Stimulated activated CD4-positive, alpha-beta T cell treated with anti-CD3 and anti-CD28 coated beads, Interleukin-15, amount 100 ng/mL, for 48 hours (primary cell): ENCODE data around the gene TMEM107.

Experiments
- DNase-seq, 2 donors: peaks; one replicate each; pipeline ENCODE4 v3.0.0-alpha.2; 2020; ENCODE audit warnings: low read depth in 2 of 2

Gene TMEM107

DNA sequence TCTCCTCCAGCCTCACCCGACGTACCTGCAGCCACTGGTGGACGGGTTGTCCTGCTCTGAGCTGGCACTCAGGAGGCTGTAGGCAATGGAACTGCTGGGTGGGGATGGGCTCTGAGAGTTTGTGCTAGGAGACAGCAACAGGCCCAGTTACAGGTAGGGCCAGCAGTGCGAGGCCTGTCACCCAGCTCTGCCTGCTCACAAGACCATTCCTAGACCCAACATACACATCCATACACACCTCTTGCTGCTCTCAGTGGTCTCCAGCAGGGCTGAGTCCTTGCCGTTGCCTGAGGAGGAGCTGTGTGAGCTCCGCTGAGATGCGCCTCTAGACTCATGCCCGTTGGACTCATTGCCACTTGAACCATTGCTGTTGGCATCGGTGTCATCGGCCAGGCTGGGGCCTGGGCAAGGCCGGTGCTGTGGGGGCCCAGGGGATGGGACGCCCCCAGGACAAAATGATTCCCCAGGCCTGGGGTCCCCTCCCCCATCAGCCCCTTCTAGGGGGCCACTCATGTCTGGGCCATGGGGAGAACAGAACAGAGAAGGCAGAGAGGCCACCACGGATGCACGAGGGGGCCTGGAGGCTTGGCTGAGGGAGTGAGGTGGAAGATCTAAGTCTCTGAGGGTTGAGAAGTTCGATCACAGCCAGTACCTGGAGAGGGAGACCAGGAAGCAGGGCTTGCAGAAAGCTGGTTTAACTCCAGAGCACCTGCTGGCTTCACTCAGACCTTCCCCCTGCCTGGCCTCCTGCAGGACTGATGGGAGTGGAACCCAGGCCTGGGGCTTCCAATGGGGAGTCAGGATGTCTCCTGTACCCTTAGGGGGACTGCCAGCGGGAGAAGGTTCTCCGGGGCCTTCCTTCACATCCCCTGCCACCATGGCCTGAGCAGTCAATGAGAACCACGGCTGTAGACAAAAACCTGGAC, 25.7 kb downstream of the TMEM107 start:
- DNase-seq = no peak

DNA sequence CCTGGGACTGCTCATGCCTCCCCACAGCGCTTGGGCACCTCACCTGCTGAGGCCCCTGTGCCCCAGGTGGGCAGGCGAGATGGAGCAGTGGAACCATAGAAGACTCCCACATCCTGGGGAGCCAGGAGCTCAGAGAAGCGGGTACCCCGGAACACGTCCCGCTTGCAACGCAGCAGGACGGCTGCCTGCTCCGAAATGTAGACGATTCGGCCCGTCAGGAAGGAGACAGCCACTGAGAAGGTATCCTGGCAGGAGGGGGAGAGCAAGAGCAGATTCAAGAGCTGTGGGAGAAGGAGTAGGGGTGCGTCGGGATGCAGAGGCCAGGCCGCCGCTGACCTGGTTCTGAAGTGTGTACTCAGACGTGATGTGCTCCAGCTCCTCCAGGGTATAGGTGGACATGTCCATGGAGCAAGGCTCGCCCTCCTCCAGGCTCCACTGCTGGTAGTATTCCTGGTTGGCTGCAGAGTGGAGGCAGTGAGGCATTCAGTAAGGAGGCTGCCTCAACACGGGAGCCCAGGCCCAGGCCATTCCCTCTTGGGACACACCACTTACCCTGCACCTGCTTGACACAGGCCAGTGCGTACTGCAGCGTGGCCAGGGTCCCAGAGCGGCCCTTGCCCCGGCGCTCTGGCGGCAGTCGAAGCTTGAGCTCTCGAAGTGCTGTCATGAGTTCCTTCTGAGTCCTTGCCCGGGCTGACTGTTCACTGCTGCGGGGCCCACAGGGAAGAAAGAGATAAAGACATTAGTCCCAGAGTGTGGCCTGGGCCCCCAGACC, 26.6 kb downstream of the TMEM107 start:
- DNase-seq = no peak

DNA sequence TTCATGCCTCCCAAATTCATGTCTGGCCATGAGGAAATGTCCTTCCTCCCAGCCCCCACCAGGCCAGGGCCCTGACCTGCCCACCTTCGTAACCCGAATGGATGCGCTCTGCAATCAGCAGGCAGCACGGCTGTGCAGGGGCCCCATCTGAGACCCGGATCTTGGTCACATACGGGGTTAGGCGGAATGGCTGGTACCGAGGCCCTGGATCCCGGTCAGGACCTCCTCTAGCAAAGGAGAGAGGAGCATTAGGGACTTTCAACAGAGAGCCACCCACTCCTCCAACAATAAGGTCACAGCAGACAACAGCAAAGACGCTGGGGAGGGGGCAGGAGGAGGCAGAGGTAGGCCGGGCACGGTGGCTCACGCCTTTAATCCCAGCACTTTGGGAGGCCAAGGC, 27.6 kb downstream of the TMEM107 start:
- DNase-seq = no peak

DNA sequence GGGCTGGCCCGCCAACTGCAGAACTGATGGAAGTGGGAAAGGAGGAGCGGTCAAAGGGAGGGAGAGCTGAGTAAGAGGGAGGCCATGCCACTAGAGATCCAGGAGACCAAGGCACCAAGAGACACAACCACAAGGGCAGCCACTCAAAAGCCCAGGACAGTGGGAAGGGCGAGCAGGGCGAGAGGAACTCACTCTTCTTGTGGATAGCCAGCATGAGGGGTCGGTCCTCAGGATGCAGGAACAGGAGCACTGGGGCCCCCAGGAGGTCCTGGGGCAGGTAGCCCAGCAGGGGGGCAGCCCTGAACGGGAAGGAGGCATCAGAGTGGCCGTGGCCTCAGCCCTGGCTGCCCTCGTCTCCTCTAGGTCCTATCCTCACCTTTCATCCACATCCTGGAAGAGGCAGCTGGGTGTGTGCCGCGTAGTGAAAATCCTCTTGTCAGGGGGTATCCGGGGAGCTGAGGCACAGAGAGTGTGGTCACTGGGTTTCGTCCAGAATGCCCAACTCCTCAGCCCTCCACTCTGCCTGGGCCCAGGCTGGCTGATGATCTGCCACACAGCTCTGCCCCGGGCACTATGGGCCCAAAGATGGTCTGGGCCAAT, 28.3 kb downstream of the TMEM107 start:
- DNase-seq = no peak

DNA sequence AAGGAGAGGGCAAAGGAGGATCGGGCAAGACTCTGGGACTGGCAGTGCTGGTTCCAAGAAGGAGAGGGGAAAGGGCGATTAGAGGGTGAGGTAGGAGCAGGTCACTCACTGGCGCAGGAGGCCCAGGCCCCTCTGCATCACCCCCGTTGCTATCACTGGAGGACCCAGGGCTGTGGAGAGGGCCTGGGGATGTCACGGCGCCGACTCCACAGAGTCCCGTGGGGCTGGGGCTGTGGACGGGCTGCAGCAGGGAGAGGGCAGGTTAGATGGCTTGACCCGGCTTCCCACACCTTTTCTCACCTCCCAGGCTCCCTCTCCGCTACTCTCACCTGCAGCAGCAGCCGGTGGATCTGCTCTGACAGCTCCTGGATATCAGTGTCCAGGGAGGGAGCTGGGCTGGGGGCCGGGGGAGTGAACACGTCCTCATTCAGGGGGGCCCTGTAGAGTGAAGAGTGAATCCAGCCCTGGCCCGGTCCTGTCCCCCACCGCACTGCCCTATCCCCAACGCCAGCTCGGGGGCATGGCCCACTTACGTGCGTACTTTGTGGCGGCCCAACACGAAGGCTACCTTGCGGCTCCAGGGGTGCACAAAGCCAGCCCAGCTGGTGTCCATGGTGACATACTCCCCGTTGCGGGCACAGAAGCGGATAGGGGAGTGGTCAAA, 28.9 kb downstream of the TMEM107 start:
- DNase-seq = no peak

DNA sequence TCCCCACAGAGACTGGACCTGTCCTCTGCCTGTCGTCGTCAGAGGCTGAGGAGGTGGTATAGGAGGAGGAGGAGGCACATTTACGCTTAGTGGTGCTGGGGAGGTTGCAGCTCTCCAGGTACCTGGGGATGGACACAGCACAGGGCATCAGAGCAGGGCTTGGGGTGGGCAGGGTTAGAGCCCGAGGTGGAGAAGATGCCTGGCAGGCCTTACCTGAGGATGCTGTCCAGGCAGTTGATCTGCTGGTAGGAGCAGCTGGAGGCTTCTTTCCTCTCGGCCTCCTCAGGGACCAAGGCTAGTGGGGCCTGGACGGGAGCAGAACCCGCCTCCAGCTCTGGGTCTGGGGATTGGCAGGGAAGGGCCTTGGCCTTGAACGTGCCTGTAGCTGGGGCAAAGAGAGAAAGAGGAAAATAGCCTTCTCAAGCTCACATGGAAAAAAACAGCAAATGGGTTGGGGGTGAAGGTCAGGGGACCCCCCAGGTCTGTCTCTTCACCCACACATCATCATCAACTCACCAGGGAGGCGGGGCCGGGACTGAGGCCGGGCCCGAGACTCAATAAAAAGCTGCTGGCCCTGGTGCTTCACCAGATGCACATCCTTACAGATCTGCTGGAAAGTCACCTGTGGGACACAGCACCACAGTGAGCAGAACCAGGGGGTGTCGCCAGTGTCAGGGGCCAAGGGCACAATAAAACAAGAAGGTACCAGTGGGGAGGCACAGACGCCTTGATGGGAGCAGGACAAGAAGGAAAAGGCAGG, 29.6 kb downstream of the TMEM107 start:
- DNase-seq = no peak

DNA sequence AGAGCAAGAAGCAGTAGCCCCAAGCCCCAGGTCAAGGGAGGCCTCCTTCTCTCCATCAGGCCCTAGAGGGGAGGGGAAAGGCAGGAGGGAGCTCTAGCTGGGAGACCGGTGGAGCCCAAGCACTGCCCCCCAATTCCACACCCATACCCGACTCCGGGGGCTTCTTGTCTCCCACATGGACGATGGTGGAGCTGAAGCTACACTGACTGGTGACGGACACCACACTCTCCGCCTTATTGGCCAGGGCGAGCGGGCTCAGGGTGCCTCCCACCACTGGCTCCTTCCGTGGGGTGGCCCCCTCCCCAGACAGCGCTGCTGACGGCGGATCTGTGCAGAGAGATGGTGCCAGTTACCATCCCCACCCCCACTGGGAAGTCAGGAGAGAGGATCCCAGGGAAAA, 30.4 kb downstream of the TMEM107 start:
- DNase-seq = no peak

DNA sequence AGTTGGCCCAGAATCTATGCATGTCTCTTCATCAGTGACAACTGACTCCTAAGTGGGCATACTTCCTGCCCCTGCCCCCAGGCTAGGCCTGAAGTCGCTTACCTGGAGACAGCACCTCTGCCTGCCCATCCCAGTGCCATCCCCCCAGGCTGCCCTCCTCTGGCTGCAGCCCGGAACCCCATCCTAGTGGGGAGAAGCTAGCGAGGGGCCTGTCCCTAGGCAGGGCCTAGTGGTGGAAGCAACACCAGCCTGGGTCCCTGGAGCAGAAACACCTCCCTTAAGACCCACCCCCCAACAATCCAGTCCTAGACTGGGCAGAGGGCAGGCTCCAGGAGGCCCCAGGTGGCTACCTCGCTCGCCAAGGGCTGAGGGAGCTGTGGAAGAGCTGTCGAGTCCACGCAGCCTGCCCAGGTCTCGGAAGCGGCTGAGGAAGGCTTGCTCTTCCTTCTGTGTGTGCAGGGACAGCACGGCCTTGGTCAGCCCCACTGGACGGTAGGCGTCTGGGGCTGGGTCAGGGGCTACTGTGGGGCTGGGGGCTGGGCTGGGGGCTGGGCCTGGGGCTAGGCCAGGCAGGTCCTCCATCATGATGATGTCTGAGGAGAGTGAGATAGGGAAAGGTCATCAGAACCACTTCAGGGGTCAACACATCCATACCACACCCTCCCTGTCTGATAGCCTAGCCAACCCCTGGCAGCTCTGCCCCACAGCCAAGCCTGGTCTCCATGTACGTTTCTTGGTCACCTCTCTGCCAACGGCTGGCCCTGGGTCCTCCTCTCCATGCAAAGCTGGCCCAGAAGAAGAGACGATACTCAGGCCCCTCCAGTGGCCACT, 31.6 kb downstream of the TMEM107 start:
- DNase-seq = no peak

DNA sequence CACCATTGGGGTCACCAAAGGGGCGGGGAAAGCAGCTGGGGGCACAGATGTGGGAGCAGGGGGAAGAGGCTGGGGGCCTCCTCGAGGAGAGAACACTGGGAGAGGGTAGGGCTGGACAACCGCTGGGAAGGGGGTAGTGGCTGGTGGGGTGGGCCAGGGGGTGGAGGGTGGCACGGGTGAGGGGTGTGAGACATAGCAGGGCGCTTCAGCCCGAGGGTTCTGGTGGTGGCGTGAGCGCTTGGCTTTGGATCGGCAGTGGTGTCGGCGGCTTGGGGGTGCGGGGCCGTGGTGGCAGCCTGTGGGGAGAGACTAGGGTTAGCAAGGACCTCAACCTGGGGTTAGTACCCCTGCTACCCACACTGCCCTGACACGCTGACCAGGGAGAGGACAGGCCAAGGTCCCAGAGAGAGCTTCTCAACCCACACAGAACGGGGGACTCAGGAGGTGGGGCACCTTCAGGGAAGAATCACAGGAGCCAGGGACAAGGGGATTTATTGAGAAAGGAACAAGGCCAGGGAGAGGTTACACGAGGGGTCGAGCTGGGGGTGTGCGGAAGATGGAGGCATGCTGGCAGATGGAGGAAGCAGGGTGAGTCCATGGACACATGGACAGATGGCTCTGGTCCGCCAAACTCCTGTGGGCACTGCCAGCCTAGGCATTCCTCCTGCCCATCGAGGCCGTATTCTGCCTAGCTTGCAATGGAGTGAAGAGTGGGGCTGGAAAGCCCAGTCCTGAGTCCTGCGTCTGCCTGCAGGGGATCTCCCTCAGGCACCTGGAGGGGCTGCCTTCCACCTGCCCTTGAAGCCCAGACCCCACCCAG, 32.4 kb downstream of the TMEM107 start:
- no peak for DNase-seq

DNA sequence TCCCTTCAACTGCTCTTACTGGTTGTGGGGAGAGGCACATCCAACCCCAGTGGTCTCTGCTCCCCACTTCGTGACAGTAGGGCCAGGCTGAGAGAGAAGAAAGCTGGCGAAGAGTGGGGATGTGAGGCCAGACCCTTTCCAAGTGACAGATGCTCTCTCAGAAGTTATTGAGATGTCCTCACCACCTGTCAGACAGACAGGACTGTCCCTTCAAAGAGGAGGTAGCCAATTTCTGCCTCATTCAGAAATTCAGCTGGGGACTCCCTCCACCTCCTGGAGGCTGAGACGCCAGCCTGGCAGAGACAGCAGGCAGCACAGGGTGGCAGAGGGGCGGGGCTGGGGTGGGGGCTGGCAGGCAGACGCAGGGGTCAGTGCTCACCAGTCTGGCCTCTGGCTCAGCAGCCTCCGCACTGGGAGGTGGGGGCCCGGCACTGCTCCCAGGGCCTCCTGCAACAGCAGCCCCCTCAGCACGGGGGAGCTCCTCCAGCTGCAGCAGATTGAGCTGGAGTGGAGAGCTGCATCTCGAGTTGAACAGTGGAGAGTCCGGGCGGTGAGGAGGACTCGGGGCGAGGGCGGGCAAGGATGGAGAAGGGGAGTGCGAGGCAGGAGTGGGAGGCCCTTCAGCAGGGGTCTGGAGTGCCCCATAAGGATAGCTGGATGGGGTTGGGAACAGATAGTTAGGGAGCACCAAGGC, 33.1 kb downstream of the TMEM107 start:
- DNase-seq = no peak

DNA sequence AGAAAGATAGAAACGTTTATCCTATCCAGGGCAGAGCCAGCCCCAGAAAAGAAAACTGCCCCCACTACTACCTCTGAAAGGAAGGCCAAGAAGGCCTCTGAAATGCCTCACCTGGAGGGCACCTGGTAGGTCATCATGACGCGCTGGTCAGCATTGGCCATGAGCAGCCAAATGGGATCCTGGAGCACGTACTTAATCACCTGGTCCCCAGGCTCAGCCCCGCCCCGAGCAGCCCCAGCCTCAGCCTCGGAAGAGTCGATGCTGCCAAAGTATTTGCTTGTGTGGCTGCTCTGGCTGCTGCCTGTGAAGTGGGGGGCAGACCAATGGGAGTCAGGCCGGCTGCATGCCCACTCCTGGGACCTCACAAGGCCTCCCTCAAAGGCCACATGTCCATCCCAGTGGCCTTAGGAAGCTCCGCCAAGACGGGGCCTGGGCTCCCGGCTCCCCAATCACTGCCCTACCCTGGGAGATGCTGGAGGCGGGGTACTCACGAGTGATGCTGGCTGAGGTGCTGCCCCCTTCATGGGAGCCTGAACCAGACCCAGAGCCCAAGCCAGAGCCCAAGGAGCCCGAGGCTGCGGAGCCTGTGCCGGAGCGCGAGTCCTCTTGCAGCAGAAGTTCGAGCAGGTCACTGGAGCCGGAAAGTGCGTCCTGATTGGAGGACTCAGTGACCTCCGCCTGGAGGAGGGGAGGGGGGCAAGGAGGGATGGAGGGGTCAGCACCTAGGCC, 33.9 kb downstream of the TMEM107 start:
- no peak for DNase-seq

DNA sequence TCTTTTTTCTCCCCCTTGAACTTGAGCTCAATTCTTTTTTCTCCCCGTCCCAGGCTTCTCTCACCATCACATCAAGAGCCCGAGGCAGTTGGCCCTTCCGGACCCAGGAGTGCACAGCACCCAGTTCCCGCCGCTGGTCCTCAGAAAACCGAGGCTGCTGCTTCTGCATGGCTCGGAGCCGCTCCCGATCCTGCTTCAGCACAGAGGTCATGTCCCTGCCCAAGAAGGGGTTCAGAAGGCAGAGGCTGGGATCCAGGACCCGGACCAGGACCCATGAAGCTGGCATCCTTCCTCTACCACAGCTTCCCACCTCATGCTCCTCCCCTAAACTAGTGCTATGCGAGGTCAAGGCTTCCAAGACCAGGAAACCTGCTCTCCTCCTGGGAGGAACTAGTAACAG, 34.4 kb downstream of the TMEM107 start:
- DNase-seq = no peak

DNA sequence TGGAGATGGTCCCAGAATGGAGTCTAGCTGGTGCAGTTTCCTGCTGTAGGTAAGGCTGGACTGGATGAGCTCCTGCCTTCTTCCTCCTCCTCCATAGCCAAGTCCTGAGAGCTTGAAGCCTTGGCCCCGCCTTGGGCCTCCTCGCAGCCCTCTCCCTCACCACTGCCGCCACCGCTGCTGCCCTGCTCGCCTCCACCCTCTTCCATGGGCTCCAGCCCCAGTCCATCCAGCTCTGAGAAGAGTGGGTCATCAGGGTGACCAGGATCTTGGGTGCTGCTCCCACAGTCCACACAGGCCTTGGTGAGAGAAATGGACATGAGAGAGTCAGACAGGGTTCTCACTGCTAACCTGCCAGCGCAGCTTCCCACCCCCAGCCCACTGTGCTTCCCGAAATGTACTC, 35.1 kb downstream of the TMEM107 start:
- DNase-seq = no peak

DNA sequence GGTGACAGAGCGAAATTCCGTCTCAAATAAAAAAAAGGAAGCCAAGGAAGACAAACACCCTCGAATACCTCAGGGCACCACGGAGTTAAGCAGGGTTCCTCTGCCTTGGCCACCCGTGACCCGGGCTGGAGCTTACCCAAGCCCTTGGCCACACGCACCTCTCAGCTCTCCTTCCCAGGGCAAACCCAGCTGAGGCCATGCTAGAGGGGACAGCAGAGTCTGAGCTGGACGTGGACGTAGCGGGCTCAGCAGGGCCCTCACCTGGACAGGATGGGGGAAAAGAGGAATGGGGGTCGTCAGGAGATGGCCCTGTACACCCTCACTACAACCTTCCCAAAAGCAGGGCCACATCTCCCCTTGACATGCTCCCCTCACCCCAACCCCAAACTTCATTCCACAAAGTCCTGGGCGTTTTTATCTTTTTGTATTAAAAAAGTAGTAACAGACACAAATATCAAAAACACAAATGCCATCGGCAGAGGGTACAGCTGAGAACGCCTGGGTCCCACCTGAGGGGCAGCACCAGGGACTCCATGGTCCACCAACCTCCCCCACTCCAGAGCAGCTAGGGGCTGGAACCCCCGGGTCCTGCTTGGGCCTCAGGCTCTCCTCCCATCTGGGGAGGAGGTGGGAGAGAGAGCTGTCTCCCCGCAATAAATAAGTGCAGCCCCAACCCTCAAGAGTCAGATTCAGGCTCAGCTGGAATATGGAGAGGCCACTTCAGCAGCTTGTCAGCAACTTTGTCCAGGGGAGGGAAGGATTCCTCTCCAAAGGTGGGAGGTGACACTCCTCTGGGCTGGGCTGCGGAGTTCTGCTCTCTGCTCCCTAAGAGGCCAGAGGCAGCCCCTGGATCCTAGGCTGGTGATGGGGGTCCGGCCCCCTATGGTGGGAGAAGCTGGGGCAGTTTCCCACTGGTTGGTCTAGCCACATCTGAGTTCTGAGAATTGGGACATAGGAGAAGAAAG, 35.8 kb downstream of the TMEM107 start:
- DNase-seq = no peak

DNA sequence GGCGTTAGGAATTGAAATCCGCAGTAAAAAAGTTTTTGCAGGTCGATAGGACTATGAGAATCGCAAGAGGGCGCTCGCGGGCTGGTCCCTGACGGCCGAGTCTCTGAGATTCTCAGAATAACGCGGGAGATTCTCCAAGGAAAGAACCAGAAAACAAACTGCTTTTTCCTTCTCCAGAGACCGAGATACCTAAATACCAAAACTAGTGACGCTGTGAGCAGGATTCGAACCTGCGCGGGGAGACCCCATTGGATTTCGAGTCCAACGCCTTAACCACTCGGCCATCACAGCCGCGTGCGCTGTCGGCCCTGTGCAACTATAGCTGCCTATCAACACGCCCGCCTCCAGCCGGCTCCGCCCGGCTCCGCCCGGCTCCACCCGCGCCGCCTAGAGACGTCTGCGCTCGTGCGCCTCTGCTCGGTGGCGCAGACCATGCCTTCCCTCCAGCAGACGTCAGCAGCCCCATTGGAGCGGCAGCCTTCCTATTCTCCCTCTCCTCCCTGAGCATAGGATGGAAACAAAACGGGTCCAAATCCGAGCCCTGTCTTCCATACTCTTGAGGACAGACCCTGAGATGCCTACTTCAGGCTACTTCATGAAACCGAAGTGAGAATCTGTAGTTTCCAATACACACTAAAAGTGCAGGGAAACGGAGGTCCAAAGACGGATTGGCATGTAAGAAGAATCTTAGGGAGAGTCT, 37.4 kb downstream of the TMEM107 start:
- peak; percentile 94 to 95 for DNase-seq

DNA sequence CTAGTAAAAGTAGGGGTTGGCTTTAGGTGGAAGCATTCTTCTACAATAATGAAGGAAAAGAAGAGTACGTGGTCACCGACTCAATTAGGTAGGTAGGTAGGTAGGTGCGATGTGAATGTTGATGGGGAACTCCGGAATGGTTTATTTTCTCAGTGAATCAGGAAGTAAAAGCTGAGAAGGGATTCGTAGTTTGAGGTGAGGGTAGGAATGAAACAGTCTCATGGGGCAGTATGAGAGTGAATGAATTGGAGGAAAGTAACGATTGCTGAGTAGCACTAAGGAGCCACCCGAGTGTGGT, 37.9 kb downstream of the TMEM107 start:
- DNase-seq = no peak
